ENCODE results near the gene C2CD2.

DNA sequence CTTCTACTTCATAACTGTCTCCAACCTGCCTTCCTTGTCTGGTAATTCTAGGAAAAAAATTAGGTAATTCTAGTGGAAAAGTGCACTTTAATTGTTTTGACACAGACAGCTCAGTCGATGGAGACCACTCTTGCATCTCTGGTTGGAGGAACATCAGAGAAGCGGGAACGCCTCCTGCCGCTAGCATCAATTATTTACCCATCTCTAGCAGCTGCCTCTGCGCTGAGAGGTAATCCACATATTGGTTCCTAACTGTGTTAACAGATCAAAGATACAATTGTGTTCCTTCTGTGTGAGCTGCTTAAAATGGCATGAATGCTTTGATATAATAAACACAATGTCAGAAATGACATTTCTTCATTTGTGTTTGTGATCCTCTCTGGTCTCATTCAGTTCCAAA lies 33.3 kb downstream of the C2CD2 start:
- TF ChIP-seq, protein P1, sequence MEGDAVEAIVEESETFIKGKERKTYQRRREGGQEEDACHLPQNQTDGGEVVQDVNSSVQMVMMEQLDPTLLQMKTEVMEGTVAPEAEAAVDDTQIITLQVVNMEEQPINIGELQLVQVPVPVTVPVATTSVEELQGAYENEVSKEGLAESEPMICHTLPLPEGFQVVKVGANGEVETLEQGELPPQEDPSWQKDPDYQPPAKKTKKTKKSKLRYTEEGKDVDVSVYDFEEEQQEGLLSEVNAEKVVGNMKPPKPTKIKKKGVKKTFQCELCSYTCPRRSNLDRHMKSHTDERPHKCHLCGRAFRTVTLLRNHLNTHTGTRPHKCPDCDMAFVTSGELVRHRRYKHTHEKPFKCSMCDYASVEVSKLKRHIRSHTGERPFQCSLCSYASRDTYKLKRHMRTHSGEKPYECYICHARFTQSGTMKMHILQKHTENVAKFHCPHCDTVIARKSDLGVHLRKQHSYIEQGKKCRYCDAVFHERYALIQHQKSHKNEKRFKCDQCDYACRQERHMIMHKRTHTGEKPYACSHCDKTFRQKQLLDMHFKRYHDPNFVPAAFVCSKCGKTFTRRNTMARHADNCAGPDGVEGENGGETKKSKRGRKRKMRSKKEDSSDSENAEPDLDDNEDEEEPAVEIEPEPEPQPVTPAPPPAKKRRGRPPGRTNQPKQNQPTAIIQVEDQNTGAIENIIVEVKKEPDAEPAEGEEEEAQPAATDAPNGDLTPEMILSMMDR (IDR thresholded peaks at IDR 0.05; ENCODE audit: low read length), result no peak
- TF ChIP-seq EZH2 (IDR thresholded peaks at IDR 0.05; ENCODE audit: borderline replicate concordance, low read length), result no peak
